ENCODE measurements around the gene CRAMP1.

CRAMP1 gene

DNA sequence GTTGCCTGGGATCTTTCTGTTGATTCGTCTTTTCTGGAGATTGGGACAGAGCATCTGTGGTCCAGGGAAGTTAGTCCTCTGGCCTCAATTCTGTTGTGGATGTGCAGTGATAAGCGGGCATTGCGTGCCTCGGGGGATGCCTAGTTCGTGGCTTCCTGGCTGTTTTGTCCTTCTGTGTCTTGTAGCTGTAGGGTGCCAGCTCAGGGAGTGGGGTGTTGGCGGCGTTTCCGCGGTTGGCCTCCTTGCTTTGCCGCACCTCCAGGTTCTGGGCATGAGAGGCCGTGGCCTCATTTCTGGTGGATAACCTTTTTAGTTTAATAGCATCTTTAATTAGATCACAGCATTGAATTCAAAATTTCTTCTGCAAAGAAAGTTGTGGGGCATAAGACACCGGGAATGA lies 64.5 kb downstream of the CRAMP1 start:
- Histone ChIP-seq H3K4me3 (ENCODE audit: low read length) (no peak overlapping the region), H3K27me3 (replicated peaks; ENCODE audit: insufficient read depth, low read length) (no peaks in the 10 kb centered on the region), H4K20me1 (ENCODE audit: insufficient read depth, low read length) (no peaks in the 10 kb centered on the region), H3K27ac (ENCODE audit: low read length) (no peak overlapping the region), H3K4me1 (ENCODE audit: low read length) (peaks cover 3% of the 10 kb centered on the region; the same call in 1 of the 2 replicates), H3K9me3 (replicated peaks; ENCODE audit: insufficient read depth, low read length) (no peaks in the 10 kb centered on the region), H2AFZ (ENCODE audit: low read length) (no peak overlapping the region), H3K9me2 (replicated peaks; ENCODE audit: insufficient read depth, low read length) (no peaks in the 10 kb centered on the region), H3K4me2 (ENCODE audit: low read depth, low read length) (no peak overlapping the region), H3K79me2 (ENCODE audit: low read length) (peaks cover 35% of the 10 kb centered on the region), H3K9ac (ENCODE audit: low read length) (no peak overlapping the region), H3K36me3 (replicated peaks; ENCODE audit: insufficient read depth, low read length) (no peaks in the 10 kb centered on the region), H3F3A (ENCODE audit: insufficient read depth, low read length) (peaks cover 5% of the 10 kb centered on the region)
- DNase-seq: no peak
- TF ChIP-seq, protein P1, sequence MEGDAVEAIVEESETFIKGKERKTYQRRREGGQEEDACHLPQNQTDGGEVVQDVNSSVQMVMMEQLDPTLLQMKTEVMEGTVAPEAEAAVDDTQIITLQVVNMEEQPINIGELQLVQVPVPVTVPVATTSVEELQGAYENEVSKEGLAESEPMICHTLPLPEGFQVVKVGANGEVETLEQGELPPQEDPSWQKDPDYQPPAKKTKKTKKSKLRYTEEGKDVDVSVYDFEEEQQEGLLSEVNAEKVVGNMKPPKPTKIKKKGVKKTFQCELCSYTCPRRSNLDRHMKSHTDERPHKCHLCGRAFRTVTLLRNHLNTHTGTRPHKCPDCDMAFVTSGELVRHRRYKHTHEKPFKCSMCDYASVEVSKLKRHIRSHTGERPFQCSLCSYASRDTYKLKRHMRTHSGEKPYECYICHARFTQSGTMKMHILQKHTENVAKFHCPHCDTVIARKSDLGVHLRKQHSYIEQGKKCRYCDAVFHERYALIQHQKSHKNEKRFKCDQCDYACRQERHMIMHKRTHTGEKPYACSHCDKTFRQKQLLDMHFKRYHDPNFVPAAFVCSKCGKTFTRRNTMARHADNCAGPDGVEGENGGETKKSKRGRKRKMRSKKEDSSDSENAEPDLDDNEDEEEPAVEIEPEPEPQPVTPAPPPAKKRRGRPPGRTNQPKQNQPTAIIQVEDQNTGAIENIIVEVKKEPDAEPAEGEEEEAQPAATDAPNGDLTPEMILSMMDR (IDR thresholded peaks at IDR 0.05; ENCODE audit: low read length): no peak
- TF ChIP-seq EZH2phosphoT487 (IDR thresholded peaks at IDR 0.05; ENCODE audit: low read length) (no peak), EZH2 (optimal IDR thresholded peaks at IDR 0.05; ENCODE audit: low read depth, low read length) (no peak)

DNA sequence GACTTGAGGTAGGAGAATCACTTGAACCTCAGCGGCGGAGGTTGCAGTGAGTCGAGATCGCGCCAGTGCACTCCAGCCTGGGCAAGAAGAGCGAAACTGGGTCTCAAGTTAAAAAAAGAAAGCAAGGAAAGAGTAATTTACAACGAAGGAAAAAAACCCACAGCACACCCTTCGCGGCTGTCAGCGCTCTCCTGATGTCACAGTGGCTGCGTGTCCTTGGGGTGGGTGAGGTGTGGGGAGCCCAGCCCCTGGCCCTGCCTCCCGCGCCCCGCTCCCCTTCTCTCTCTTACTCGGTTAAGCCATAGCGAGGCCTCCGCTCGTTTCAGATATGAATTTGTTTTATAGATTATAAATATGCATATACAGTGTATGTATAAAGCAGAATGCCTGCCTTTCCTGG lies 65.2 kb downstream of the CRAMP1 start:
- no peak for TF ChIP-seq EZH2 (optimal IDR thresholded peaks at IDR 0.05; ENCODE audit: low read depth, low read length)
- TF ChIP-seq, protein P1 (IDR thresholded peaks at IDR 0.05; ENCODE audit: low read length): no peak
- TF ChIP-seq EZH2phosphoT487 (IDR thresholded peaks at IDR 0.05; ENCODE audit: low read length): no peak
- no peak overlapping the region for H3K9ac ChIP-seq (ENCODE audit: low read length)
- peak overlapping the region; percentile 42; the same call in 1 of the 2 replicates for H2AFZ ChIP-seq (ENCODE audit: low read length)
- H3K4me1 ChIP-seq (ENCODE audit: low read length): peaks cover 3% of the 10 kb centered on the region; the same call in 1 of the 2 replicates
- peak overlapping the region; percentile 65 for H3K4me2 ChIP-seq (ENCODE audit: low read depth, low read length)
- H3F3A ChIP-seq (ENCODE audit: insufficient read depth, low read length): peaks cover 5% of the 10 kb centered on the region
- no peaks in the 10 kb centered on the region for H3K36me3 ChIP-seq (replicated peaks; ENCODE audit: insufficient read depth, low read length)
- peak overlapping the region; percentile 49 for H3K4me3 ChIP-seq (ENCODE audit: low read length)
- H3K27ac ChIP-seq (ENCODE audit: low read length): no peak overlapping the region
- no peaks in the 10 kb centered on the region for H3K9me2 ChIP-seq (replicated peaks; ENCODE audit: insufficient read depth, low read length)
- H3K79me2 ChIP-seq (ENCODE audit: low read length): peaks cover 40% of the 10 kb centered on the region
- H3K27me3 ChIP-seq (replicated peaks; ENCODE audit: insufficient read depth, low read length): no peaks in the 10 kb centered on the region
- DNase-seq: no peak
- no peaks in the 10 kb centered on the region for H4K20me1 ChIP-seq (ENCODE audit: insufficient read depth, low read length)
- no peaks in the 10 kb centered on the region for H3K9me3 ChIP-seq (replicated peaks; ENCODE audit: insufficient read depth, low read length)

DNA sequence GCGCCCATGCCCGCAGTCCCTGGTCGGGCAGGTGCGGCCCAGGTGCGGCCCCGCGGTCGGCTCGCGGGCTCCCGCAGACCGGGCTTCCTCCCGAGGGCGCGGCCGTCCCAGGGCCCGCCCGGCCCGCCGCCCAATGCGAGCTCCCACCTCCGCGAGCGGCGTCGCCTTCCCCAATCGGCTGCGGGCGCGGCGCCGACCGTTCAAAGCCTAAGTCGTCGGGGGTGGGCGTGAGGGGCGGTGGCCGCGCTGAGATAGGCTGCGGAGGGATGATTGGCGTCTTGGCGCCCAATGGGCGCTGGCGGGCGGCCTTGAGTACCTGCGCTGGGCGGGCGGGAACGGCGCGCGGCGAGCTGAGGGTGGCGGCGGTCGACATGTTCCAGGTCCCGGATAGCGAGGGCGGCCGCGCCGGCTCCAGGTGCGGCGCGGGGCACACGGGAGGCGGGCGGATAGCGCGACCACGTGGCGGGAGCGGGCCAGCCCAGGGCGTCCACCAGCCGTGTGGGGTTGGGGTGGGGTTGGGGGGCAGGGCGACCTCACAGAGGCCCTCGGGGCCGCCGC lies 65.9 kb downstream of the CRAMP1 start, which contains the start of gene JPT2:
JPT2 (plus strand) TSS at position 338 of the 558 bp plus-strand sequence; CDS start at position 372, 34 bp downstream.
- Histone ChIP-seq H3K36me3 (replicated peaks; ENCODE audit: insufficient read depth, low read length) (no peaks in the 10 kb centered on the region), H4K20me1 (ENCODE audit: insufficient read depth, low read length) (no peaks in the 10 kb centered on the region), H3K9me3 (replicated peaks; ENCODE audit: insufficient read depth, low read length) (no peaks in the 10 kb centered on the region), H3F3A (ENCODE audit: insufficient read depth, low read length) (peaks cover 5% of the 10 kb centered on the region), H3K9me2 (replicated peaks; ENCODE audit: insufficient read depth, low read length) (no peaks in the 10 kb centered on the region), H3K27ac (ENCODE audit: low read length) (peak within 1 kb of the TSS; percentile 25; the same call in 1 of the 2 replicates), H3K79me2 (ENCODE audit: low read length) (peaks cover 46% of the 10 kb centered on the region), H3K4me1 (ENCODE audit: low read length) (peaks cover 3% of the 10 kb centered on the region; the same call in 1 of the 2 replicates), H3K27me3 (replicated peaks; ENCODE audit: insufficient read depth, low read length) (no peaks in the 10 kb centered on the region), H3K4me2 (ENCODE audit: low read depth, low read length) (peak within 1 kb of the TSS; percentile 91), H3K4me3 (ENCODE audit: low read length) (peak within 1 kb of the TSS; percentile 90), H3K9ac (ENCODE audit: low read length) (peak within 1 kb of the TSS; percentile 93), H2AFZ (ENCODE audit: low read length) (peak within 1 kb of the TSS; percentile 60)
- no peak for TF ChIP-seq EZH2phosphoT487 (IDR thresholded peaks at IDR 0.05; ENCODE audit: low read length)
- no peak for TF ChIP-seq EZH2 (optimal IDR thresholded peaks at IDR 0.05; ENCODE audit: low read depth, low read length)
- TF ChIP-seq, protein P1 (IDR thresholded peaks at IDR 0.05; ENCODE audit: low read length): no peak
- peak; percentile 97 for DNase-seq
